Chondrocyte (in vitro differentiated cells): ENCODE results near the gene DHX58. TPM values are rescaled to one million over a fixed set of nuclear protein-coding genes. Genes with fewer than 3 reads are reported as not detected.

Experiments
- DNase-seq: peaks from one replicate; pipeline ENCODE4 v3.0.0; 2021; ENCODE audit warnings: mixed read lengths, low spot score
- H3K27ac Mint-ChIP-seq: one replicate; pipeline ENCODE4 v1.8.0; 2021; ENCODE audit warnings: mild to moderate bottlenecking, moderate library complexity, mixed read lengths; ENCODE audit not compliant: unreplicated experiment
- H3K27me3 Mint-ChIP-seq: 2 replicates; pipeline ENCODE4 v1.8.0; 2021; ENCODE audit warnings: low read depth, mixed read lengths
- H3K36me3 Mint-ChIP-seq: 2 replicates; pipeline ENCODE4 v1.8.0; 2021; ENCODE audit warnings: low read depth, mixed read lengths
- H3K4me1 Mint-ChIP-seq: 2 replicates; pipeline ENCODE4 v1.8.0; 2021; ENCODE audit warnings: low read depth, mild to moderate bottlenecking, mixed read lengths
- H3K4me3 Mint-ChIP-seq: one replicate; pipeline ENCODE4 v1.8.0; 2021; ENCODE audit warnings: mild to moderate bottlenecking, moderate library complexity, mixed read lengths; ENCODE audit not compliant: unreplicated experiment
- H3K9me3 Mint-ChIP-seq: 2 replicates; pipeline ENCODE4 v1.8.0; 2021; ENCODE audit warnings: low read depth, mixed read lengths
- CTCF ChIP-seq: fragments of 200-600 bp; sonication (generic); IDR thresholded peaks from 2 replicates; pipeline ENCODE4 v1.5.0; 2021; ENCODE audit warnings: antibody characterized with exemption, mild to moderate bottlenecking, moderate library complexity
- total RNA-seq: library from RNA; stranded (reverse); gene quantifications from 3 replicates; pipeline ENCODE4 v1.2.1, GENCODE V29; 2021

DHX58 gene
- total RNA-seq, 1 donor from 2014 or later, result 0.55 TPM

DNA sequence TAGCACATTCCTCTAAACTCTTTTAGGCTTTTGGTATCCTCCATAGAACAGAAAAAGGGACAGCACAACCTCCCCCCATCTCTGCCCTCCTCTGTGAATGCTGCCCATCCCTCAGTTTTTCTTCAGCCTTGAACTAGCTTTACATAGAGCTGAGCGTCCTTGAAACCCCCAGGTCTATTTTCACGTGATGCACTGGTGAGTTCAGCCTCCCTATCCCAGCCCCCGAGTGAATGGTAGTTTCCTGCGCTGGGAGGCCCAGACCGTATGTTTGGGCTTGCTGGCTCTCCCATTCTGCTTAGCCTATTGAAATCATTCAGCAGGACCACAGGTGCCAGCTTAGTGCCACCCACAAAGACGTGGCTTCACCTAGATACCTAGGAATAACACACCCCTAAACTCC, 36.7 kb downstream of the DHX58 start:
- H3K36me3 Mint-ChIP-seq, result no peaks in the 10 kb centered on the region
- H3K9me3 Mint-ChIP-seq, result no peaks in the 10 kb centered on the region
- H3K4me3 Mint-ChIP-seq, result no peak overlapping the region
- no peak for TF ChIP-seq CTCF
- H3K27me3 Mint-ChIP-seq, result peaks cover 25% of the 10 kb centered on the region
- H3K27ac Mint-ChIP-seq, result no peak overlapping the region
- H3K4me1 Mint-ChIP-seq, result no peaks in the 10 kb centered on the region
- DNase-seq, result no peak

- Mint-ChIP-seq H3K36me3 (no peaks in the 10 kb centered on the region), H3K9me3 (no peaks in the 10 kb centered on the region), H3K27ac (no peak overlapping the region), H3K4me3 (no peak overlapping the region), H3K27me3 (peaks cover 26% of the 10 kb centered on the region), H3K4me1 (no peaks in the 10 kb centered on the region)
- peak; percentile 29 for TF ChIP-seq CTCF
- no peak for DNase-seq
Observed at GRCh38 chr17:42072323-42073187, 40.0 kb downstream of the DHX58 start.

- no peak for TF ChIP-seq CTCF
- H3K27ac Mint-ChIP-seq, result no peak overlapping the region
- no peaks in the 10 kb centered on the region for H3K4me1 Mint-ChIP-seq
- no peaks in the 10 kb centered on the region for H3K36me3 Mint-ChIP-seq
- no peak for DNase-seq
- H3K4me3 Mint-ChIP-seq, result no peak overlapping the region
- H3K27me3 Mint-ChIP-seq, result peaks cover 26% of the 10 kb centered on the region
- H3K9me3 Mint-ChIP-seq, result no peaks in the 10 kb centered on the region
Observed at GRCh38 chr17:42071810-42072209, 40.7 kb downstream of the DHX58 start.

DNA sequence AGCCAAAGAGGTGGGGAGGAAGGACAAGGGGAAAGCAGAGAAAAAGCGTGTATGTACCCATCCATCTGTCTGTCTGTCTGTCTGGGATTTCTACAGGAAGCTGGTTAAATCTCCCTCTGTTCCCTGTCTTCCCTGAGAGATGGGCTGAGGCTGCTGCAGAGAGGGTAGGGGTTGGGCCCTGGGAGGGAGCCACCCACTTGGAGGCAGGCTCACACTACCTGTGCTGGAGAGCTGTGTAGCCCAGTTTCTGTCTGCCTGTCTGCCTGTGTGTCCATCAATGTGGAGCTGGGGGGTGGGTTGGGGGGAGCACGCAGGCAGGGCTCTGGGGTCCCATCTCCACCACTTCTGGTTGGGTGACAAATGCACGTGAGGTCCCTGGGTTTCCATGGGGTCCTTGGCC, 43.5 kb downstream of the DHX58 start:
- no peak overlapping the region for H3K4me3 Mint-ChIP-seq
- peaks cover 24% of the 10 kb centered on the region for H3K27me3 Mint-ChIP-seq

More for the DNA sequence above, 43.5 kb downstream of the DHX58 start:
- TF ChIP-seq CTCF, result no peak
- no peak for DNase-seq
- Mint-ChIP-seq H3K9me3 (no peaks in the 10 kb centered on the region), H3K36me3 (no peaks in the 10 kb centered on the region), H3K27ac (no peak overlapping the region), H3K4me1 (no peaks in the 10 kb centered on the region)
